ENCODE data around the gene OTOS. TPM values are rescaled to one million over a fixed set of nuclear protein-coding genes. Genes with fewer than 3 reads are reported as not detected.

OTOS gene
- total and polyA plus RNA-seq, 7 donors = not detected

DNA sequence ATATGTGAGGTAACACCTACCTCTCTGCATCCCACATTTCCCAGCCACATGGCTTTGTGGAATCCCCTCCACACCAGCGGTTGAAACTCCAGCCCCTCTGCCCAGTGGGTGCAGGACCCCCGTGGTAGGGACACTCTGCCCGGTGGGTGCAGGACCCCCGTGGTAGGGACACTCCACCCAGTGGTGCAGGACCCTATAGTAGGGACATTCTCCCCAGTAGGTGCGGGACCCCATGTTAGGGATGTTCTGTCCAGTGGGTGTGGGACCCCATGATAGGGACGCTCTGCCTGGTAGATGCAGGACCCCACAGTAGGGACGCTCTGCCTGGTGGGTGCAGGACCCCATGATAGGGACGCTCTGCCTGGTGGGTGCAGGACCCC lies 15.8 kb downstream of the OTOS start:
- Histone ChIP-seq H3K27ac (no peak overlapping the region), H3K36me3 (peaks cover 0 to 34% (median 5%) of the 10 kb centered on the region in 4 donors), H3K4me1 (no peaks in the 10 kb centered on the region), H3K27me3 (no peaks in the 10 kb centered on the region), H3K9me3 (no peaks in the 10 kb centered on the region), H3K4me3 (no peak overlapping the region)
- TF ChIP-seq EP300 (IDR thresholded peaks at IDR 0.05) (no peak), POLR2A (IDR thresholded peaks at IDR 0.05) (no peak), POLR2AphosphoS5 (IDR thresholded peaks at IDR 0.05) (no peak)
- TF ChIP-seq, protein P1, sequence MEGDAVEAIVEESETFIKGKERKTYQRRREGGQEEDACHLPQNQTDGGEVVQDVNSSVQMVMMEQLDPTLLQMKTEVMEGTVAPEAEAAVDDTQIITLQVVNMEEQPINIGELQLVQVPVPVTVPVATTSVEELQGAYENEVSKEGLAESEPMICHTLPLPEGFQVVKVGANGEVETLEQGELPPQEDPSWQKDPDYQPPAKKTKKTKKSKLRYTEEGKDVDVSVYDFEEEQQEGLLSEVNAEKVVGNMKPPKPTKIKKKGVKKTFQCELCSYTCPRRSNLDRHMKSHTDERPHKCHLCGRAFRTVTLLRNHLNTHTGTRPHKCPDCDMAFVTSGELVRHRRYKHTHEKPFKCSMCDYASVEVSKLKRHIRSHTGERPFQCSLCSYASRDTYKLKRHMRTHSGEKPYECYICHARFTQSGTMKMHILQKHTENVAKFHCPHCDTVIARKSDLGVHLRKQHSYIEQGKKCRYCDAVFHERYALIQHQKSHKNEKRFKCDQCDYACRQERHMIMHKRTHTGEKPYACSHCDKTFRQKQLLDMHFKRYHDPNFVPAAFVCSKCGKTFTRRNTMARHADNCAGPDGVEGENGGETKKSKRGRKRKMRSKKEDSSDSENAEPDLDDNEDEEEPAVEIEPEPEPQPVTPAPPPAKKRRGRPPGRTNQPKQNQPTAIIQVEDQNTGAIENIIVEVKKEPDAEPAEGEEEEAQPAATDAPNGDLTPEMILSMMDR (IDR thresholded peaks at IDR 0.05) = no peak
- DNase-seq = no peak
- intact Hi-C loops (cut with DNase I) = no loop called here
- 96 to 97% methylated on average over 8 of the region's 8 CpGs for WGBS, 2 donors

DNA sequence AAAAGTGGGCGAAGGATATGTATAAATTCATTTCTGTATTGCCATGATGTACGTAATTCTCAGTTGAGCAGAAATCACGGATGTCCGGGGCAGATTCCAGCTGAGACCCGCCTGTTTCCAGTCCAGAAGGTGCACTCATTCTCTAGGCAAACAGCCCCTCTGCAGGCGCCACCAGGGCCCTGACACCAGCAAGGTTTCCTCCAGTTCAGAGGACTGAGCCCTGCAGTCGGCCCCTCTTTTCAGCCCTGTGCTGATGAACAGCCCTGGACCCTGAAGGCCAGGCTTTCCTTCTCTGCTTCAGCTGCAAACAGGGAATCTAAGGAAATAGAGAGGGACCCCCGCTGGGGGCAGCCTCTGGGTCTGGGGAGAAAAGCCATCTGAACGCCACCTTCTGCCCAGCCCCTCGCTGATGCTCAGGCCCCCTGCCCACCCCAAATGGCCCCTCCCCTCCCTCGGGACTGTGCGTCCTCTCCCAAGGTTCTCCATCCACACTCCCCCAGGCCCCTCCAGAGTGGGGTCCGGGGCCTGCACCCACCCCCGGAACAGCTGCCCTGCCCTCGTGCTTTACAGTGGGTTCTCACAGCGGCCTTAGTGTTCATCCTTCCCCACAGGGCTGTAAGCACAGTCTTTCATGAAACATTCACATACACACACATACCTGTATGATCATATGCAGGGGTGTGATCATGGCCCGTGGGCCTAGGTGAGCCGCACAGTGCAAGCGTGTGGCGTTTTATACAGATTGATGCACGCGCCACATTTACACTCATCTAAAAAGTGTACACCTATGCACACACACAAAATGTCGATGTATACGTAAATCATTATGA lies 16.4 kb downstream of the OTOS start:
- Histone ChIP-seq H3K4me3 (no peak overlapping the region), H3K9me3 (no peaks in the 10 kb centered on the region), H3K27ac (no peak overlapping the region), H3K36me3 (peaks cover 0 to 28% (median 3%) of the 10 kb centered on the region in 4 donors), H3K27me3 (no peaks in the 10 kb centered on the region), H3K4me1 (no peaks in the 10 kb centered on the region)
- no peak for DNase-seq
- WGBS, 2 donors = 90 to 93% methylated on average over 24 of the region's 24 CpGs
- intact Hi-C loops (cut with DNase I) = no loop called here
- no peak for TF ChIP-seq POLR2AphosphoS5 (IDR thresholded peaks at IDR 0.05)
- TF ChIP-seq, protein P1 (IDR thresholded peaks at IDR 0.05) = no peak
- no peak for TF ChIP-seq EP300 (IDR thresholded peaks at IDR 0.05)

DNA sequence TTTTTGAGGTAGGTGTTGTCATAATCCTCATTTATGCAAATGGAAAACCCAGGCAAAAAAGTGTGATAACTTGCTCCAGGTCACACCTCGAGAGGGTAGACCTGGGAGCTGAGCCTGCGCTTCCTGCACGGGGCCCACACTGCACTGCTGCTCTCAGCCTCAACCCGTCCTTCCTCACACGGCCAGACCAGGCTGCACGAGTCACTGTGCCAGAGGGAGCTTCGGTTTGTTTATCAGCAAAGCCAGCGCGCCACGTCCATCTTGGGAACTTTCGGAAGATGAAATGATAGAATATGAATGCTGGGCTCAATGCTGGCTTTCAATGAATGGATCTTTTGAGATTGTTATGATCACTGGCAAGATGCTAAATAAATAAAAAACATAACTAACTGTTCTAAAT lies 18.8 kb downstream of the OTOS start:
- Histone ChIP-seq H3K27ac (no peak overlapping the region), H3K4me1 (no peaks in the 10 kb centered on the region), H3K4me3 (no peak overlapping the region), H3K9me3 (no peaks in the 10 kb centered on the region), H3K36me3 (peaks cover 0 to 5% (median 0%) of the 10 kb centered on the region in 4 donors), H3K27me3 (no peaks in the 10 kb centered on the region)
- TF ChIP-seq EP300 (IDR thresholded peaks at IDR 0.05) (no peak), POLR2AphosphoS5 (IDR thresholded peaks at IDR 0.05) (no peak), POLR2A (IDR thresholded peaks at IDR 0.05) (no peak)
- TF ChIP-seq, protein P1 (IDR thresholded peaks at IDR 0.05) = no peak
- no peak for DNase-seq
- intact Hi-C loops (cut with DNase I) = no loop called here
- 61 to 70% methylated on average over 11 of the region's 11 CpGs for whole genome bisulfite sequencing, 2 donors

DNA sequence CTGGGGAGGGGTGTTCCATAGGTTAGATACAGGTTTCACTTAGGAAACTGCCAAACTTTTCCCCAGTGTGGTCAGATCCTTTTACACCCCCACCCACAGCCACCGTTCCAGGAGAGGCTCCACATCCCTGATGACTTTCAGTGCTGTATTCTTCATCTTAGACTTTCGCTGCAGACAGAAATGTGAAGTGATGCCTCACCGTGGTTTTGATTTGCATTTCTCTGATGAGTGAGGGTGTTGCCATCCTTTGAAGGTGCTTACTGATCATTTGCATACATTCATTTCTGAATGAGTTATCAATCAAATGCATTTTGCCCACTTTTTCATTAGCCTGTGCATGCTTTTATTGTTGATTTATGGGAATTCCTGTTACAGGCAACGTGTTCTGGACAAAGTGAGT lies 19.3 kb downstream of the OTOS start:
- Histone ChIP-seq H3K9me3 (no peaks in the 10 kb centered on the region), H3K36me3 (peaks cover 0 to under 1% (median 0%) of the 10 kb centered on the region in 4 donors), H3K27me3 (no peaks in the 10 kb centered on the region), H3K4me3 (no peak overlapping the region), H3K27ac (no peak overlapping the region), H3K4me1 (no peaks in the 10 kb centered on the region)
- intact Hi-C loops (cut with DNase I) = no loop called here
- WGBS, 2 donors = 53 to 60% methylated on average over 4 of the region's 4 CpGs
- TF ChIP-seq, protein P1 (IDR thresholded peaks at IDR 0.05) = no peak
- TF ChIP-seq EP300 (IDR thresholded peaks at IDR 0.05) (no peak), POLR2A (IDR thresholded peaks at IDR 0.05) (no peak), POLR2AphosphoS5 (IDR thresholded peaks at IDR 0.05) (no peak)
- DNase-seq = no peak
